NCI-H69 (cell line): ENCODE data around the gene COCH.

Experiments
- DNase-seq: peaks from one replicate; lab custom pipeline; 2025; lab: John Stamatoyannopoulos, UW

Gene COCH

DNA sequence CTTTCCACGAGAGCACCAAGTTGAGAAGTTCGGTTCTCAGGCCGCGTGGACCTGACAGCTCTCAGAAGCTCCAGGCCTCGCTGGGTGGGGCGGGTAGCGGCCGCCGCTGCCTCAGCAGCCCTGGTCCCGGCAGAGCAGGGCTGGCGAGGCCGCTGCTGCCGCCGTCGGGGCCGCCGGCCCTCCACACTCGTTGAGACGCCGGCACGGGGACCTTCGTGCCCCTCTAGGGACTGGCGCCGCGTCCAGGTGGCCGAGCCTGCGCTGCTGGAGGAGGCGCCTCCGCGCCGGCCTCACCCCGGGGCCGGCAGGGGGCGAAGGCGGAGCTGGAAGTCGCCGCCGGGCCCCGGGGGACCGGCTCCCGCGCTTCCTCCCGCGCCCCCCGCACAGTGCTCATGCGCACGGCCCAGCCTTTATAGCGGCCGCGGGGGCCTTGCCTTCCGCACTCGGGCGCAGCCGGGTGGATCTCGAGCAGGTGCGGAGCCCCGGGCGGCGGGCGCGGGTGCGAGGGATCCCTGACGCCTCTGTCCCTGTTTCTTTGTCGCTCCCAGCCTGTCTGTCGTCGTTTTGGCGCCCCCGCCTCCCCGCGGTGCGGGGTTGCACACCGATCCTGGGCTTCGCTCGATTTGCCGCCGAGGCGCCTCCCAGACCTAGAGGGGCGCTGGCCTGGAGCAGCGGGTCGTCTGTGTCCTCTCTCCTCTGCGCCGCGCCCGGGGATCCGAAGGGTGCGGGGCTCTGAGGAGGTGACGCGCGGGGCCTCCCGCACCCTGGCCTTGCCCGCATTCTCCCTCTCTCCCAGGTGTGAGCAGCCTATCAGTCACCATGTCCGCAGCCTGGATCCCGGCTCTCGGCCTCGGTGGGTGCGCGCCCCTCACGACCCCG is at the start of gene COCH:
COCH (plus strand) TSS at position 440 of the 879 bp plus-strand sequence; CDS start at position 820, 380 bp downstream.
- peak; percentile 96 for DNase-seq

DNA sequence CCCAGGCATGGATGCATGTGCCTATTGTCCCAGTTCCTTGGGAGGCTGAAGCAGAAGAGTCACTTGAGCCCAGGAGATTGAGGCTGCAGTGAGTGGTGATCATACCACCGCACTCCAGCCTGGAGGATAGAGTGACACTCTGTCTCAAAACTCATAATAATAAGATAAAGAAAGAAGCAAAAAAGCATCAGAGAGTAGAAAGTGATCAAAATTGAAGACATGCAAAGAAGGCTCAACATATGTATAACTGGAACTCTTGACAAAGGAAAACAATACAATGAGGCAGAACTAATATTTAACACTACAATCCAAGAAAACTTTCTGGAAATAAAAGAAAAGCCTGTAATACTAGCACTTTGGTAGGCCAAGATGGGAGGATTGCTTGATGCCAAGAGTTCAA is 48.3 kb upstream of the COCH start:
- no peak for DNase-seq

DNA sequence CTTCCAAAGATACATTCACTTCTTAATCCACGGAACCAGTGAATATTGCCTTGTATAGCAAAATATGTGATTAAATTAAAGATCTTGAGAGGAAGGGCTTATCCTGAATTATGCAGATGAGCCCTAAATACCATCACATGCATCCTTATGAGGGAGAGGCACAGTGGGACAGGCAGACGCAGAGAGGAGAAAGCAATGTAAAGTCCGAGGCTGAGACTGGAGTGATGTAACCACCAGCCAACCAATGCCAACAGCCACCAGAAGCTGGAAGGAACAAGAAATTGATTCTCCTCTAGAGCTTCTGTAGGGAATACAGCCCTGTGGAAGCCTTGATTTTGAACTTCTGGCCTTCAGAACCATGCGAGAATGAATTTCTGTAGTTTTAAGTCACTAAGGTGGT is 44.5 kb upstream of the COCH start:
- DNase-seq, result no peak

DNA sequence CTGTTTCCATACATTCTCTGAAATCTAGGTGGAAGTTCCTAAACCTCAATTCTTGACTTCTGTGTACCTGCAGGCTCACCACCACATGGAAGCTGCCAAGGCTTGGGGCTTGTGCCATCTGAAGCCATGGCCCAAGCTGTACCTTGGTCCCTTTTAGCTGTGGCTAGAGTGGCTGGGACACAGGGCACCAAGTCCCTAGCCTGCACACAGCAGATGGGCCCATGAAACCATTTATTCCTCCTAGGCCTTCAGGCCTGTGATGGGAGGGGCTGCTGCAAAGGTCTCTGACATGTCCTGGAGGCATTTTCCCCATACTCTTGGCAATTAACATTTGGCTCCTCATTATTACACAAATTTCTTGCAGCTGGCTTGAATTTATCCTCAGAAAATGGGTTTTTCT is 40.0 kb upstream of the COCH start:
- no peak for DNase-seq

DNA sequence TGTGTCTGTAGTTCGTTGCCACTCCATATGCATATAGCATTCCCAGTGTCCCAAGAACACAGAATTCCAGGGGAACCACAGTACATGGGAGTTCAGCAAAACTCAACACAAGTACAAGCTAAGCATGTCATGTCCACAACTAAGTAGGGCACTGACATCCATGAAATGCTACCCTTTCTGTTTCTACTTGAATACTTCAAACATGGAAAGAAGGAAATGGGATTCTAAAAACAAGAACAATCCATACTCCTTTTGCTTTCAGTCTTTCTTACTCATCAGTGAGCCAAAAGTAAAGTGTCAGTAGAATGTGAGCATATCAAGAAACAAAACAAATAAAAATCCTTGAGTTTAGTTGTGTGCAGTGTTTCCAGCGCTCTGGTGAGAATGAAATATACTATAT is 36.0 kb upstream of the COCH start:
- DNase-seq, result no peak

DNA sequence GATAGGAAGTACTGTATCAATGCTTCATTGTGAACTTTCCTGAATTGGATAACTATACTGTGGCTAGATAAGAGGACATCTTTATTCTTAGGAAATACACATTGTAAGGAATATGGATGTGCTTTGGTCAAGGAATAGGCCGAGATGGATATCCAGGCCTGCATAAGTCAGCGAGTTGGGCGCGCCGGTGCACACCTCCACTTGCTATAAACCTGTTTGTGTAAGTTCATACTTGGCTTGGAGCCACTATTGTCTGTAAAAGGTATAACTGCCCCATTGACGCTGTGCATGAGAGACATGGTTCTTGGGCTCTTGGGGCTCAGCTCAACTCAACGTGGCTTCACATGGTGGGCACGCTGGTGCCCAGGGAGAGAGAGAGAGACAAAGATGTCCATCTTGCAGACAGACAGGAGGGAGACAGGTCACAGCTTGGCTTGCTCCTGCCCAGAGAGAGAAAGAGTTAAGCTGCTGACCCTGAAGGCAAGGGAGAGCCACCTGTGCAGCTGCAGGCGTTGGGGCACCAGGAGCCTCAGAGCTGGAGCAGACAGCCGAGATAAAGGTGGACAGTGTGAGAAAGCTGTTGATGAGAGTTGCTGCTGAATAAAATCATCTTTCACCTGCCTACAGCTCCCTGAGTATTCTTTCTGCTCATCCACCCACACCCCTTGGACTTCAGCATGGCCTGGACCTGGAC is 34.1 kb upstream of the COCH start:
- no peak for DNase-seq

DNA sequence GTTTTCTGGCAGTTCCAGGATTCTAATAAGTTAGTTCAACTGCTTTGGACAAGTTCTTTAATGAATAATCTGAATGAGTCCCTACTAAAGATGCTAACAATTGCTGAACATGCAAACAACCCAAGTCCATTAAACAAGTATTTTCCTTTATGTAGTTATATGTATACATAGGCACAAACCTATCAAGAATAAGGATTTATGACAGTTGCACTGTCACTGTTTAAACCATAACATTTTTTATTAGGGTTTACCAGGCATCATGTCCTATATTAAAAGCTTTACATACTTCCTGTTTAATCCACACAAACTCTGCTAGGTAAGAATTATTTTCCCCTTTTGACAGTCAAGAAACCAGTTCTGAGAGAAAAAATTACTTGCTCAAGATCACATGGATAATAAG is 31.9 kb upstream of the COCH start:
- DNase-seq, result no peak

DNA sequence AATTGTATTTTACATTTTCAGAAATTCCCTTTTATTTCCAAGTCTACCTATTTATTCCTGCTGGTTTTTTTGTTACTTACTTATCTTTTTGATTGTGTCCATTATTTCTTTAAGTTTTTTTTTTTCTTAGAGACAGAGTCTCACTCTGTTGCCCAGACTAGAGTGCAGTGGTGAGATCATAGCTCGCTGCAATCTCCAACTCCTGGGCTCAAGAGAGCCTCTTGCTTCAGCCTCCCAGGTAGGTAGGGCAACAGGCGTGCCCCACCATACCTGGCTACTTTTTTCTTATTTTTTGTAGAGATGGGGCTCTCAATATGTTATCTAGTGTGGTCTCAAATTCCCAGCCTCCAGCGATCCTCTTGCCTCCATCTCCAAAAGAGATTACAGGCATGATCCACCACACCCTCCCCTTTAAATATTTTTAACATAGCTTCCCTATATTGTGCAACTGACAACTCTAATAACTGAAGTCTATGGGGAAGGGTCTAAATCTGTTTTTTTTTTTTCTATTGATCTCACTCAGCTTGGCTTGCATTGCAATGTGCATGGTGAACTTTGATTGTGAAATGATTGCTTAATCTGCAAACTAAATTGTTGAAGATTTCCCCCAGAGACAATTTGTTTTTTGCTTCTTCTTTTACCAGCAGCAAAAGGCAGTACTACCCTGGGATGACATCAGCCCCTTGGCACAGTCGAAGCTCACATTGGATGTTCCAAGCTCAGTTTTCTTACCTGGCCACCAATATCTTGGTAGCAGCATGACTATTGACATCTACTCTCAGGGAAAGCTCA is 25.7 kb upstream of the COCH start:
- no peak for DNase-seq

DNA sequence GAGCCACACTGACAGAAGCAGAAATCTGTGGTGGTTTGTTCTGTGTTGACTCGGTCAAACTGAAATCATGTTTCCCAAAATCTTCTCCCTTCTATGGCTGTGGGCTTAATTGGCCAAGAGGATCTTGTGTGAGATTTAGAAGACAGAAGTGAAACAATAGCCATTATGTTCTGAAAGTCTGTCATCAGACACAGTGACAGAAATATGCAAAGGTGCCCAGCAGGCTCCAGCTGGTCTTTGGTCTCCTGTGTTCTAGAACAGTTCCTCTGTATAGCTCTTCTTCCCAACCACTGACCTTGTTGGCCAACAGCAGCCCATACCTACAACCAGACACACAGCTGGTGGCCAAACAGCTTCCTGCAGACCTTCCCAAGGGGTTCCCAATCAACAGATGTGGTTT is 25.0 kb upstream of the COCH start:
- no peak for DNase-seq

DNA sequence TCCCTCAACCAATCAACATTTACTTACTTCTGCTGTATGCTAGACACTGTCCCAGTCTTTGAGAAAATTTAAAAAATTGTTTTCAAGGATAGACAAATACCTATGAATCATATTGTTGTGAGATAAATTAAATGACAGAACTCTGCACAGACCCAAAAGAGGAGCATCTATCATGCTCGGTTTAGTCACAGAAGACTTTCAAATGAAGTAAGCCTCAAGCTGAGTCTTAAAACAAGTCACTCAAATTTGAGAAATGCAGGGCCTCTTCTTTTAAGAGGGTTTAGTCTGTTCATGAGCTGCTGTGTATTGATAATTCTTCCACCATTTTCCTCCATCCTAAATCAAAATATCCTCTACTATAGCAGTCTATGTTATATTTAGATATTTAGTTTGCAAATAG is 24.4 kb upstream of the COCH start:
- no peak for DNase-seq

DNA sequence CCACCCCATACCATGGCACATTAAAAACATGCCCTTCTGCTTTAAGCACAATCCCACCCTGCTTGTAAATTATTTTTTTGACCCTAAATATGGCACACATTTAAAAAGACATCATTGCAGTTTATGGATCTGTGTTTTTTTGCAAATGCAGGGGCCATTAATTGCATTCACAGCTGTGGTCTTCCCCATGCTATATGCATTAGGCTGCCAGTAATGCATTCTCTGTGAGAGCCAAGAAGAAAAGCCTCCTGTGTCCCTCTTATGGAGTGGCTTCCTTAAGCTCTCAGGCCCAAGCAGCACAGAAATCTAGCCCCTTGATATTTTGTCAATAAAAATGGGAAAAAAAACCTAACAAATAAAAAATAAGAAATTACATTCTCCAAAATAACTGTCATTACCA is 20.4 kb upstream of the COCH start:
- DNase-seq, result no peak

DNA sequence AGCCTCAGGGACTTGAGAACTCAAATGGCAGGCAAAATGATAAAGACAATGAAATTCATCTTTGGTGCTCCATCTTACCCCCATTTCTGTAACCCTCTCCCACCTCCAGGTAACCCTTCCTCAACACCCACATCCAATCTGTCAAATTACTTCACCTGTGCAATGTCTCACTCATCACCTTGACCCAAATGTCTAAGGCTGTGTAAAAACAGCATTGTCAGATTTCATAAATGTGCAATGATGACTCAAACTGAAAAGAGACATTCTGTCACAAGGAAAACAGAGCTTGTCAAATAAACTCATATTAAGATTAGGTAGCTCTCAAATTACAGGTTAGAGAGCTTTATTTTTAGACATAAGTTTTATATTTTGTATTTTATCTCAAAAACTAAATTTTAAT is 19.9 kb upstream of the COCH start:
- DNase-seq, result no peak

DNA sequence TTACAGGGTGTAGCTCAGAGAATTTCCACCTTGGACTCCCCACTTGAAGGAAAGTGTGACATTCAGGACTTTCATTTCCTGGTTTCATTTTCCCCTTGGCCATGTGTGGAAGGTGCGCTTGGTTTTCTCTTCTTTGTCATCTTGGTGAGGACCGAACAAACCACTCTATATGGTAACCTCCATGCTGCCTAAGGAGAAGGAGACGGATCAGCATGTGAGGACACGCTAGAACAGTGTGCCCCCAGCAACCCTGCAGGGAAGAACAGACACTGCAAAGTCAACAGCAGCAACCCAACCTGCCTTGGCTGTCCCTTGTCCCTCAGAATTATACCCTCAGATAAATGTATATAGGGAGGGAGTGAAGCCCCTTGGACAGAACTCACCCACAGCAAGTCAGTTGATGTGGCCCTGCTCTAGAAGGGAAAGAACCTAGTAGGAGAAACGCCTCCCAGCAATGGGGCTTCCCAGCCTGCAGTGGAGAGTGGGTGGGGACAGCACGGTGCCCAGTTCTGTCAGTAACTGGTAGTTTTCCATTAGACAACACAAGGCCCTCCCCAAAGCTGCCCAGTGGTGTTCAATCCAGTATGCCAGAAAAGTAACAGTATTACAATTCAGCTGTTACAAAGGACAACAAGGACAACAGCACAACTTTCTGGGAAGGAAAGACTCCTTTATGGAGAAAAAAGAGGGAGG is 18.9 kb upstream of the COCH start:
- DNase-seq, result no peak

DNA sequence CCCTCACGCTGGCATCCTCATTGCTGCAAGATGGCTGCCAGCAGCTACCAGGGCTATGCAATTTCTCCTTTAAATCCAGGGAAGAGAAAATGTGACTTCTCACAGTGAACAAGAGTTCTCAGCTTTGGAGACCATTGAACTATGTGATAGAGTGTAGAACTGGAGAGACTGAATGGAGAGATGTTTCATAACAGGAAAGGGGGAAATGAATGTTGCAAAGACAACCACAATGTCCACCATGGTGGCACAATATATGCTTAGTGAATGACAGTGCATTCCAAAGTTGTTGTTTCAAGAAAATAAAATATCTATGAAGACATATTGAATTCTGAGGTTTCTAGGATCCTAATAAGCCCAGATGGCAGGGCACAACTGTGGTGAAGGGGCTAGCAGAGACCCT is 13.2 kb upstream of the COCH start:
- no peak for DNase-seq

DNA sequence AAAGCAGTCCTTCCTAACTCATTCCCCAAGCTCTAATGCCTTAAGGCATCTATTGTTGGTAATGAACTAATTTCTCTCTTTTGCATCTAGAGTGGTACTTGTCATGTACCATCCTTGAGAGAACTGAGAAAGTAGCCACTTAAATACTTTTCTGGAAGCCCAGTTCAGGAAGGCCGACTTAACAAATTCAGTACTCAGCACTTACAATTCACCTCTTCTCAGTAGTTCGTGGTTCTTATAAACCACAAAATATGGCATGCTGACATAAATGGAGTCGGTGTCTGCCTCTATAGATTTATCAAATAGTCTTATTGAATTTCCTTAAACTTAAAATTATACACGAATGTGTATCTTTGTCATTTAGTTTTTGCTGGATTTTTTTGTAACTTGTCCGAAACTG is 9.4 kb upstream of the COCH start:
- no peak for DNase-seq

DNA sequence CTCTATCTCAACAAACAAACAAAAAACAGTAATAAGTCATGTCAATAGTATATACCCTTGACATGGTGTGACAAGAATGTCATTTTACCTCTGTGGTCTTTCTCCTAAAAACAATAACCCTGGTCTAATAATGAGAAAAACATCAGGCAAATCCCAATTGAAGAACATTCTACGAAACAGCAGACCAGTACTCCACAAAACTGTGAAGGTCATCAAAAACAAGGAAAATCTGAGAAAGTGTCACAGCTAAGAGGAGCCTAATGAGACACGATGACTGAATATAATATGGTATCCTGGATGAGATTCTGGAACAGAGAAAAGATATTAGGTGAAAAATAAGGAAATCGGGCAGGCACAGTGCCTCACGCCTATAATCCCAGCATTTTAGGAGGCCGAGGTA is 5.6 kb upstream of the COCH start:
- no peak for DNase-seq

DNA sequence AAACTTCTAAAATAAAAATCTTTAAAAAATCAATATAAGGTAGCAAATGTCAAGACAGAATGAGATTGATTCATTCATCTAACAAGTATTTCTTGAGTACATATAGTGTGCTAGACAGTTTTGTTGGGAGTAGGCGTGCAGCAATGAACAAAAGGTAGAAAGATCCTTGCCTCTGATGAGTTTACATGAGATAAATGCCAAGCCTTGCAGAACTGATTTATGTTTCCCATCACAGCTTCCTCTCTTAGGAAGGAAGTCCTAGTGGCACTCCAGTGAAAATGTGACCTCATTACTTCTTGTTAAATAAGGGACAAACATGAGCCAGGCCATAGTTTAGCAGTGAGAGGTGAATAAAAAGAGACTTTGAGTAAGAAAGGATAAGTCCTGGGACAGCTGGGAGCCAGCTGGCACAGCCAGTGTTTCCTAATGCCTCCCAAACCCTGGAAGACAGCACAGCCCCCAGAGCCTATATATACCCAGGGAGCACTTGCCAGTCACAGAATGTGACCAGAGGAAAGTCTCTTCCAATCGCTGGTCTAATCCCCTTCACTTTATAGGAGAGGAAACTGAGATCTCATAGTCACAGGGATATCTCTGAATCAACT is 4.7 kb upstream of the COCH start:
- DNase-seq, result peak; percentile 39

DNA sequence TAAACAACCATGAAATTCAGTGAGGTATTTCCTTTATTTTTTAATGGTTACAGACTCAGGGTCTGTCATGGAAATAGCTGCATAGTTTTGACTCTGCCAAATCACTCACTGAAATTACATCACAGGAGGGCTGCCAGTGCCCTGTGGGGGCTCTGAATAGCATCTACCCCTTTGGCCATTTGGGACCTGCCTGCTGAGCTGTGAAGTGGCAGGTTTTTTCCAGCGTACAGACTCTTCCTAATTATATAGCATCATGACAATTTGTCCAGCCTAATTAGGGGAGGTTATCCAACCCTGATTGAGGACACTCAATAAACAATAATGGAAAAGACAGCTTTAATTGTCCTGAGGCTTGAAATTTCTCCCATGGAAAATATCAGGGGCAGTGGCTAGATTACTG is 1.8 kb upstream of the COCH start:
- DNase-seq, result peak; percentile 97

DNA sequence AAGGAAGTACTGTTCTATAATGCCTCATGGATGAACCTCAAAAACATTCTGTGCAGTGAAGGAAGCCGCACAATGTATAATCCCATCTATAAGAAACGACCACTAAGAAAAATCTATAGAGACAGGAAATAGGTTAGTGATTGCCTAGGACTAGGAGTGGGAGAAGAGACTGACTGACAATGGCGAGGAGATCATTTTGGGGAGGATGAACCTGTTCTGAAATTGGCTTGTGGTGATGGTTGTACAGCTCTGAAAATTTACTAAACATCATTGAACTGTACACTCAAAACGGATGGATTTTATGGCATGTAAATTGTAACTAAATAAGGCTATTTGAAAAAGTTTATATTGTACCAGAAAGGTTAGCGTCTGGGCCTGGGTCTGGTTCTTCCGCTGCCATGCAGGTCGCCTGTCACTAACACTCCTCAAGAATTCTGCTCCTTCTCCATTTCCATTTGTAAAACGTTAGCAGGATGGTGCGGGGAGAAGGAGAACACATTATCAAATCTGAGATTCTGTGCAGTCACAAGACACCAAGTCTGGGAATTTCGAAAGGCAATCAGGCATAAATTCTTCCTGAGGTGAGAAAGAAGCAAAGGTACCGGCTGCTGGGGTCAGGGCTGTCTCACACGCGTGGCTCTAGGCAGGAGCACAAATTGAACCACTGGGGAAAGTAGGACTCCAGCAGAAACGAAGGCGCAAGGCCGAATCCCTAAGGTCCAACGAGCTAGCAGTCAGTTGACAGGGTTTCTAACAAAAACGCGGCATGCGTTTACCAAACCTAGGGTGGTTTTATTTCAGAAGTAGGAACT is 845 bp upstream of the COCH start:
- DNase-seq, result peak; percentile 54

DNA sequence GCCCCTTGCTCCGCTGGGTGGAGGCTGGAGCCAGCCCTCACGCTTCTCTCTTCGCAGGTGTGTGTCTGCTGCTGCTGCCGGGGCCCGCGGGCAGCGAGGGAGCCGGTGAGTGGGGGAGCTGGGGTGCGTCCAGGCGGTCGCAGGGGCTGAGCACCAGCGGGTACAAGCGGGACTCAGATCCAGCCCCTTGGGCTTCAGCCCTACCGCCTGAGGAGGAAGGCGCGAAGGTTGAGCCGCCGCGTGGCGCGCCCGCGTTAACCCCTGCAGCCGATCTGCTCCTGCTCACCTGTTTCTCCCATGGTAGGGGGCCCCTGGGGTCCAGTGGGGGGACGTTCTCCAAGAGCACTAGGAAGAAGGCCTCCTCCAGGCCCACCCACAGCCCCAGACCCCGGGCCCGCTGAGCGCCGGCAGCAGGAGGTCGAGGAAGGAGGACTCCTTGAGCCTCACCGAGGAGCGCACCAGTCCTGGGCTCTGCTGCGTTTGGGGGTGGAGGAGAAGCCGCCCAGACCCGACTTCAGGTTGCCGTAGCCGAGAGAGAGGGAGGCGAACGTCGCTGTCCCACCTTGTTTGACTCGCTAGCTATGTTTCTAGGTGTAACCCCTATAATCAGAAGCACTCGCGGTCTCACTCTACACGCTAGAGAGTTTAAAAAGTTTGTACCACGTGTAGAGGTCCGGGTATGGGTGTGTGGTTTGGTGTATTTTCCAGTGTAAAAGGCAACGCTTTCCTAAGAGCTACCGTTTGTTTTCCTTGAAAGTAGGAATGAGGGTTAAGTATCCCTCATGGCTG is 834 bp downstream of the COCH start:
- DNase-seq, result peak; percentile 76
